Liver (tissue), 9 donors: Measurements from ENCODE around the gene SMPD4. TPM values are rescaled to one million over a fixed set of nuclear protein-coding genes. Genes with fewer than 3 reads are reported as not detected.
"Not testable (repeated sequence)": the region's sequence is repeated elsewhere in the genome, so short reads cannot be mapped to it uniquely, and the experiment has no call there.

Source experiments
- DNase-seq: peaks from one replicate; pipeline ENCODE4 v3.0.0-alpha.2; 2017; ENCODE audit warnings: low spot score
- H3K27ac ChIP-seq, 2 donors: one replicate each; pipeline ENCODE4 v1.7.0; 2013; ENCODE audit warnings: inconsistent platforms in 2 of 2, low read length in 2 of 2, control low read depth in 1 of 2, low read depth in 1 of 2, mild to moderate bottlenecking in 1 of 2
- H3K27me3 ChIP-seq, 4 donors: one replicate each; pipeline versions ENCODE4 v1.6.1 to v1.7.0; 2013; ENCODE audit warnings: low read length in 3 of 4, inconsistent platforms in 1 of 4, mild to moderate bottlenecking in 1 of 4, moderate library complexity in 1 of 4; ENCODE audit not compliant: control insufficient read depth in 4 of 4, insufficient read depth in 4 of 4
- H3K36me3 ChIP-seq, 4 donors: one replicate each; pipeline versions ENCODE4 v1.6.1 to v1.7.0; 2013; ENCODE audit warnings: low read length in 3 of 4, mild to moderate bottlenecking in 3 of 4, low read depth in 1 of 4, moderate library complexity in 1 of 4; ENCODE audit not compliant: control insufficient read depth in 4 of 4, insufficient read depth in 3 of 4
- H3K4me1 ChIP-seq, 4 donors: one replicate each; pipeline versions ENCODE4 v1.6.1 to v1.7.0; 2013; ENCODE audit warnings: low read length in 3 of 4, mild to moderate bottlenecking in 3 of 4, moderate library complexity in 1 of 4; ENCODE audit not compliant: control insufficient read depth in 4 of 4, insufficient read depth in 4 of 4
- H3K4me3 ChIP-seq, 3 donors: one replicate each; pipeline versions ENCODE4 v1.6.1 to v1.7.0; 2013; ENCODE audit warnings: low read length in 3 of 3, control low read depth in 1 of 3, low read depth in 1 of 3, mild to moderate bottlenecking in 1 of 3
- H3K9ac ChIP-seq, 2 donors: one replicate each; pipeline ENCODE4 v1.7.0; 2013; ENCODE audit warnings: low read length in 2 of 2, mild to moderate bottlenecking in 2 of 2, moderate library complexity in 2 of 2, control low read depth in 1 of 2, low read depth in 1 of 2
- H3K9me3 ChIP-seq, 4 donors: one replicate each; pipeline versions ENCODE4 v1.6.1 to v1.7.0; 2013; ENCODE audit warnings: low read length in 3 of 4; ENCODE audit not compliant: control insufficient read depth in 4 of 4
- ATF3 ChIP-seq: IDR thresholded peaks from 2 replicates; pipeline ENCODE4 v1.6.1; 2016; ENCODE audit warnings: antibody characterized with exemption
- CTCF ChIP-seq: fragments of 150-350 bp; IDR thresholded peaks from 2 replicates; pipeline ENCODE4 v1.5.1; 2017; ENCODE audit warnings: improper control_type of control experiment, low read depth, low read length; ENCODE audit not compliant: missing input control
- EGR1 ChIP-seq, 2 donors: IDR thresholded peaks; 2 replicates each; pipeline ENCODE4 v1.6.1; 2016 to 2018; ENCODE audit warnings: antibody characterized with exemption in 2 of 2, low read depth in 2 of 2
- FOXA1 ChIP-seq: IDR thresholded peaks from 2 replicates; pipeline ENCODE4 v1.6.1; 2016; ENCODE audit warnings: antibody characterized with exemption
- FOXA2 ChIP-seq: IDR thresholded peaks from 2 replicates; pipeline ENCODE4 v1.6.1; 2016; ENCODE audit warnings: antibody characterized with exemption
- GABPA ChIP-seq, 2 donors: IDR thresholded peaks in 1 of 2; conservative IDR thresholded peaks in 1 of 2; 2 replicates each; pipeline ENCODE4 v1.6.1; 2016; ENCODE audit warnings: antibody characterized with exemption in 2 of 2, mild to moderate bottlenecking in 1 of 2, moderate library complexity in 1 of 2
- HNF4G ChIP-seq: IDR thresholded peaks from 2 replicates; pipeline ENCODE4 v1.6.1; 2016; ENCODE audit warnings: antibody characterized with exemption
- JUND ChIP-seq, 2 donors: IDR thresholded peaks; 2 replicates each; pipeline ENCODE4 v1.6.1; 2016; ENCODE audit warnings: antibody characterized with exemption in 2 of 2
- NR2F2 ChIP-seq: IDR thresholded peaks from 2 replicates; pipeline ENCODE4 v1.6.1; 2016; ENCODE audit warnings: antibody characterized with exemption
- RAD21 ChIP-seq, 2 donors: IDR thresholded peaks; 2 replicates each; pipeline ENCODE4 v1.6.1; 2016; ENCODE audit warnings: antibody characterized with exemption in 2 of 2, mild to moderate bottlenecking in 2 of 2
- REST ChIP-seq: IDR thresholded peaks from 2 replicates; pipeline ENCODE4 v1.6.1; 2016; ENCODE audit warnings: antibody characterized with exemption, mild to moderate bottlenecking
- RXRA ChIP-seq, 2 donors: IDR thresholded peaks; 2 replicates each; pipeline ENCODE4 v1.6.1; 2017 to 2018; ENCODE audit warnings: antibody characterized with exemption in 2 of 2, mild to moderate bottlenecking in 1 of 2
- YY1 ChIP-seq: IDR thresholded peaks from 2 replicates; pipeline ENCODE4 v1.6.1; 2016; ENCODE audit warnings: antibody characterized with exemption, mild to moderate bottlenecking
- WGBS: extraction: QIAGEN DNeasy Blood & Tissue Kit; methylation state at CpG from one replicate; pipeline ENCODE4 v1.1.7; 2013; 5-methylcytosine and 5-hydroxymethylcytosine counted together
- polyA plus RNA-seq, 2 donors: library from polyadenylated mRNA; stranded (reverse) in 1 of 2; unstranded in 1 of 2; fragments of 200-250 nt in 1 of 2; fragments of >200 nt in 1 of 2; fragmentation: Nextera tagmentation in 1 of 2; extraction: Ambion mirVana in 1 of 2; gene quantifications; one replicate each; pipeline versions ENCODE4 v1.2.1 to v1.2.3, GENCODE V29; 2013 to 2015
- total RNA-seq, 2 donors: library from RNA; depleted of rRNA; stranded (reverse); fragments of >200 nt; gene quantifications; one replicate each; pipeline ENCODE4 v1.2.3, GENCODE V29; 2014
- TF ChIP-seq, protein P1 (sequence below): IDR thresholded peaks from 2 replicates; pipeline ENCODE4 v1.6.1; 2016; ENCODE audit warnings: antibody characterized with exemption
- TF ChIP-seq, protein P2 (sequence below): IDR thresholded peaks from 2 replicates; pipeline ENCODE4 v1.6.1; 2016; ENCODE audit warnings: antibody characterized with exemption
- donor health status: healthy.
- donor health status: healthy.
- donor health status: healthy.
- donor health status: healthy.
- donor health status: healthy.

Gene SMPD4
- total and polyA plus RNA-seq, 4 donors = 9.9 to 22.3 (median 17.7) TPM

DNA sequence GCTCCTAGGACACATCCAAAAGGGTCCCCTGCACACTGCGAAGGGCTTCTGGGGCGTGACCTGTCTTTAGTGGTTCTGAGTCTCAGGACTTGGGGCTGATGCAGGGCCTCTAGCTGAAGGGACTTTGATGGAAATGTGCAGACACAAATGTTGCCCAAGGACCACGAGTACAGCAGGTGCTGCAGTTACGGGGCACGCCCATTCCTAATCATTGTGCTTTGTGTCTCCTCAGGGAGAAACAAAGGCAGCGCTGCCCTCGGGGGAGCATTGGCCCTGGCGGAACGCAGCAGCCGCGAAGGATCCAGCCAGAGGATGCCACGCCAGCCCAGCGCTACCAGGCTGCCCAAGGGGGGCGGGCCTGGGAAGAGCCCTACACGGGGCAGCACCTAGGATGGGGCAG is 8.8 kb upstream of the SMPD4 start:
- Histone ChIP-seq H3K9ac (no peak overlapping the region), H3K27me3 (no peaks in the 10 kb centered on the region), H3K9me3 (no peaks in the 10 kb centered on the region), H3K4me1 (no peaks in the 10 kb centered on the region), H3K36me3 (peaks cover 2 to 3% (median 3%) of the 10 kb centered on the region in 4 donors), H3K27ac (no peak overlapping the region), H3K4me3 (no peak overlapping the region)
- 92% methylated on average over 15 of the region's 15 CpGs for WGBS
- DNase-seq = no peak
- TF ChIP-seq HNF4G = no peak
- no peak for TF ChIP-seq ATF3
- no peak for TF ChIP-seq EGR1 (IDR thresholded peaks at IDR 0.05; ENCODE audit: low read depth in 2 of 2)
- no peak for TF ChIP-seq CTCF
- TF ChIP-seq, protein P1, sequence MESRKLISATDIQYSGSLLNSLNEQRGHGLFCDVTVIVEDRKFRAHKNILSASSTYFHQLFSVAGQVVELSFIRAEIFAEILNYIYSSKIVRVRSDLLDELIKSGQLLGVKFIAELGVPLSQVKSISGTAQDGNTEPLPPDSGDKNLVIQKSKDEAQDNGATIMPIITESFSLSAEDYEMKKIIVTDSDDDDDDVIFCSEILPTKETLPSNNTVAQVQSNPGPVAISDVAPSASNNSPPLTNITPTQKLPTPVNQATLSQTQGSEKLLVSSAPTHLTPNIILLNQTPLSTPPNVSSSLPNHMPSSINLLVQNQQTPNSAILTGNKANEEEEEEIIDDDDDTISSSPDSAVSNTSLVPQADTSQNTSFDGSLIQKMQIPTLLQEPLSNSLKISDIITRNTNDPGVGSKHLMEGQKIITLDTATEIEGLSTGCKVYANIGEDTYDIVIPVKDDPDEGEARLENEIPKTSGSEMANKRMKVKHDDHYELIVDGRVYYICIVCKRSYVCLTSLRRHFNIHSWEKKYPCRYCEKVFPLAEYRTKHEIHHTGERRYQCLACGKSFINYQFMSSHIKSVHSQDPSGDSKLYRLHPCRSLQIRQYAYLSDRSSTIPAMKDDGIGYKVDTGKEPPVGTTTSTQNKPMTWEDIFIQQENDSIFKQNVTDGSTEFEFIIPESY = no peak
- no peak for TF ChIP-seq JUND (IDR thresholded peaks at IDR 0.05)
- no peak for TF ChIP-seq GABPA (IDR thresholded peaks at IDR 0.05 in 1 of 2, conservative IDR thresholded peaks at IDR 0.05 in 1 of 2)
- TF ChIP-seq RAD21 (IDR thresholded peaks at IDR 0.05) = no peak
- no peak for TF ChIP-seq FOXA1
- TF ChIP-seq, protein P2, sequence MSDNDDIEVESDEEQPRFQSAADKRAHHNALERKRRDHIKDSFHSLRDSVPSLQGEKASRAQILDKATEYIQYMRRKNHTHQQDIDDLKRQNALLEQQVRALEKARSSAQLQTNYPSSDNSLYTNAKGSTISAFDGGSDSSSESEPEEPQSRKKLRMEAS = no peak
- no peak for TF ChIP-seq YY1
- TF ChIP-seq FOXA2 = no peak
- no peak for TF ChIP-seq RXRA (IDR thresholded peaks at IDR 0.05)
- no peak for TF ChIP-seq NR2F2
- TF ChIP-seq REST = no peak

DNA sequence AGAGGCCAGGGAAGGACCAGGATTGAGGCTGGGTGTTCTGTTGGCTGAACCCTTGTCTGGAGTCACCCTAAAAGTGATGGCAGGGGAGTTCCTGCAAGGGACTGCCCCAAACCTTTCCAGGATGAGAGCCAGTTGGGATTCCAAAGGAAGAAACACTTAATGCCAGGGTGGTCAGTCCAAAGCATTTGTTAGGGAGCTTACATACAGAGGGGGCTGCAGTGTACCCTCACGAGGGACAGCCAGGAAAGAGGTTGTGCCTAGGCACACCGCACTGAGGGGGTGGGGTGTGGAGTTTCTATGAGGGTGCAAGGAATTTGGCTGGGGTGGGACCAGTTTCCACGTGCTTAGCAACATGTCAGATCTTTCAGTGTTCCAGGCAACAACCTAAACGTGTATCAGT is 7.6 kb upstream of the SMPD4 start:
- DNase-seq = not testable (repeated sequence)
- WGBS = 91% methylated on average over 4 of the region's 4 CpGs

GRCh38 chr2:130187859-130188792 is 6.7 kb upstream of the SMPD4 start:
- 95% methylated on average over 17 of the region's 17 CpGs for WGBS
- not testable (repeated sequence) for DNase-seq, H3K27me3 ChIP-seq, H3K4me3 ChIP-seq, H3K9me3 ChIP-seq, H3K9ac ChIP-seq, H3K27ac ChIP-seq, H3K36me3 ChIP-seq, H3K4me1 ChIP-seq

More for the DNA sequence above, 7.6 kb upstream of the SMPD4 start:
- not testable (repeated sequence) for H3K36me3 ChIP-seq, H3K27ac ChIP-seq, H3K9me3 ChIP-seq, H3K9ac ChIP-seq, H3K4me3 ChIP-seq, H3K4me1 ChIP-seq, H3K27me3 ChIP-seq
